Measurements from ENCODE around the gene PXN.

The PXN gene

GRCh38 chr12:120276734-120277133 lies 11.2 kb upstream of the PXN start:
- Histone ChIP-seq H3K27me3 (ENCODE audit: insufficient read depth, poor library complexity, severe bottlenecking) (no peaks in the 10 kb centered on the region), H3K4me3 (replicated peaks; ENCODE audit: insufficient read depth, low read length) (no peak overlapping the region), H3K27ac (replicated peaks) (no peak overlapping the region)
- no peak for DNase-seq (ENCODE audit: low read depth in 1 of 2, low spot score in 1 of 2)
- TF ChIP-seq SPI1 (IDR thresholded peaks at IDR 0.05; ENCODE audit: borderline replicate concordance, low read depth) = no peak
- TF ChIP-seq REST (IDR thresholded peaks at IDR 0.05; ENCODE audit: insufficient replicate concordance, low read depth) = no peak
- no peak for TF ChIP-seq CTCF (IDR thresholded peaks at IDR 0.05; ENCODE audit: insufficient read depth, low read length)
- TF ChIP-seq GABPA (IDR thresholded peaks at IDR 0.05; ENCODE audit: low read depth) = no peak
- no peak for TF ChIP-seq POLR2AphosphoS5 (IDR thresholded peaks at IDR 0.05; ENCODE audit: low read depth)

GRCh38 chr12:120267736-120268135 lies 2.2 kb upstream of the PXN start:
- DNase-seq (ENCODE audit: low read depth in 1 of 2, low spot score in 1 of 2) = no peak
- TF ChIP-seq SPI1 (IDR thresholded peaks at IDR 0.05; ENCODE audit: borderline replicate concordance, low read depth) (no peak), CTCF (IDR thresholded peaks at IDR 0.05; ENCODE audit: insufficient read depth, low read length) (no peak), REST (IDR thresholded peaks at IDR 0.05; ENCODE audit: insufficient replicate concordance, low read depth) (no peak), POLR2AphosphoS5 (IDR thresholded peaks at IDR 0.05; ENCODE audit: low read depth) (no peak), GABPA (IDR thresholded peaks at IDR 0.05; ENCODE audit: low read depth) (no peak)
- Histone ChIP-seq H3K27me3 (ENCODE audit: insufficient read depth, poor library complexity, severe bottlenecking) (peaks cover 22% of the 10 kb centered on the region), H3K4me3 (replicated peaks; ENCODE audit: insufficient read depth, low read length) (no peak overlapping the region), H3K27ac (replicated peaks) (no peak overlapping the region)

- no peak overlapping the region for H3K4me3 ChIP-seq (replicated peaks; ENCODE audit: insufficient read depth, low read length)
- no peak overlapping the region for H3K27ac ChIP-seq (replicated peaks)
Observed at GRCh38 chr12:120266180-120266870, 795 bp upstream of the PXN start.

More at GRCh38 chr12:120266180-120266870, 795 bp upstream of the PXN start:
- no peak for DNase-seq (ENCODE audit: low read depth in 1 of 2, low spot score in 1 of 2)
- H3K27me3 ChIP-seq (ENCODE audit: insufficient read depth, poor library complexity, severe bottlenecking) = peaks cover 31% of the 10 kb centered on the region
- TF ChIP-seq CTCF (IDR thresholded peaks at IDR 0.05; ENCODE audit: insufficient read depth, low read length) = no peak
- TF ChIP-seq POLR2AphosphoS5 (IDR thresholded peaks at IDR 0.05; ENCODE audit: low read depth) = no peak
- no peak for TF ChIP-seq REST (IDR thresholded peaks at IDR 0.05; ENCODE audit: insufficient replicate concordance, low read depth)
- no peak for TF ChIP-seq GABPA (IDR thresholded peaks at IDR 0.05; ENCODE audit: low read depth)
- TF ChIP-seq SPI1 (IDR thresholded peaks at IDR 0.05; ENCODE audit: borderline replicate concordance, low read depth) = no peak
